GM12878 (cell line): ENCODE results near the gene RNASE3.

Experiments used
- CHD4 ChIP-seq: fragments of 200-600 bp; sonication (generic); IDR thresholded peaks from 2 replicates; pipeline ENCODE4 v1.6.1; 2016; ENCODE audit warnings: mild to moderate bottlenecking
- JUNB ChIP-seq: IDR thresholded peaks from 2 replicates; pipeline ENCODE4 v1.6.1; 2016; ENCODE audit warnings: antibody characterized with exemption, mild to moderate bottlenecking
- PML ChIP-seq: IDR thresholded peaks from 2 replicates; pipeline ENCODE4 v1.6.1; 2012; ENCODE audit warnings: low read length, inconsistent platforms
- POLR2AphosphoS5 ChIP-seq: IDR thresholded peaks from 2 replicates; pipeline ENCODE4 v1.6.1; 2011; ENCODE audit warnings: mild to moderate bottlenecking, low read length, inconsistent platforms
- RFX5 ChIP-seq: IDR thresholded peaks from 2 replicates; pipeline ENCODE4 v1.6.1; 2011; ENCODE audit warnings: low read depth, low read length, improper control_type of control experiment
- TF ChIP-seq, protein P1 (sequence below), 3 experiments: IDR thresholded peaks in 2 of 3; conservative IDR thresholded peaks in 1 of 3; 2 replicates each; pipeline ENCODE4 v1.5.1; 2011; ENCODE audit warnings: low read depth in 3 of 3, low read length in 3 of 3, mild to moderate bottlenecking in 3 of 3, control low read depth in 2 of 3, moderate library complexity in 2 of 3, inconsistent platforms in 1 of 3, mixed read lengths in 1 of 3; ENCODE audit not compliant: control insufficient read depth in 2 of 3, insufficient read depth in 1 of 3; ENCODE audit errors: extremely low read depth in 1 of 3
- TF ChIP-seq, protein P2 (sequence below): IDR thresholded peaks from 2 replicates; pipeline ENCODE4 v1.6.1; 2011; ENCODE audit warnings: low read depth, low read length, improper control_type of control experiment, borderline replicate concordance
- TF ChIP-seq, protein P3 (sequence below): fragments of 150-350 bp; IDR thresholded peaks from 2 replicates; pipeline ENCODE4 v1.6.1; 2016; ENCODE audit warnings: low read depth, low read length

DNA sequence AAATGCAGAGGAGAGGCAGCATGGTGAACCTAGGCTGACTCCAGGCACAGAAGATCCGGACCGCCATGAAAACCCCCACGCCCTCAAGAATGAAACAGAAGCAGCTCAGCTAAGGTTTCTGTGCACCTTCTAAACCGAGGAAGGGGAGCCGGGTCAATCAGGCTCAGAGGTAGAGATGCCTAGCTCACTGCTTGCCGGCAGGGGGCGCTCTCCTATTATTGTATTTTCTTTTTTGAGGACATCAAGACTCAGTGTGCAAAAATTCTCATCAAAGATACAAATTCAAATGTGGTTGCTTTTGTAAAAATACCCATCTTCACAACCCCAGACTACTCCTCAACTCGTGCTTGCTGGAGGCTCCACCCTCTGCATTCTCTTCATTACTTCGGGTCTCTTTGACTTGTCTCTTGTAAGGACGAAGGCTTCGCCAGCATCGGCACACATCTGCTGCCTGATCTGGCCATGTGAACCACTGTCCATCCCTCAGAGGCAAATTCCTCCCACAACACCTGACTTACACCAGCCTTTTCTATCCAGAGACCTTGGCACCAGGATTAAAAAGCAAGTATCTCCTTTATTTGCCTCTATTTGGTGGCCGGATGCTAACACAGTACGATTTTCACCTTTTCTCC is 33.4 kb upstream of the RNASE3 start:
- TF ChIP-seq, protein P1, sequence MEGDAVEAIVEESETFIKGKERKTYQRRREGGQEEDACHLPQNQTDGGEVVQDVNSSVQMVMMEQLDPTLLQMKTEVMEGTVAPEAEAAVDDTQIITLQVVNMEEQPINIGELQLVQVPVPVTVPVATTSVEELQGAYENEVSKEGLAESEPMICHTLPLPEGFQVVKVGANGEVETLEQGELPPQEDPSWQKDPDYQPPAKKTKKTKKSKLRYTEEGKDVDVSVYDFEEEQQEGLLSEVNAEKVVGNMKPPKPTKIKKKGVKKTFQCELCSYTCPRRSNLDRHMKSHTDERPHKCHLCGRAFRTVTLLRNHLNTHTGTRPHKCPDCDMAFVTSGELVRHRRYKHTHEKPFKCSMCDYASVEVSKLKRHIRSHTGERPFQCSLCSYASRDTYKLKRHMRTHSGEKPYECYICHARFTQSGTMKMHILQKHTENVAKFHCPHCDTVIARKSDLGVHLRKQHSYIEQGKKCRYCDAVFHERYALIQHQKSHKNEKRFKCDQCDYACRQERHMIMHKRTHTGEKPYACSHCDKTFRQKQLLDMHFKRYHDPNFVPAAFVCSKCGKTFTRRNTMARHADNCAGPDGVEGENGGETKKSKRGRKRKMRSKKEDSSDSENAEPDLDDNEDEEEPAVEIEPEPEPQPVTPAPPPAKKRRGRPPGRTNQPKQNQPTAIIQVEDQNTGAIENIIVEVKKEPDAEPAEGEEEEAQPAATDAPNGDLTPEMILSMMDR (IDR thresholded peaks at IDR 0.05 in 2 of 3, conservative IDR thresholded peaks at IDR 0.05 in 1 of 3; ENCODE audit: control insufficient read depth in 2 of 3, extremely low read depth in 1 of 3, insufficient read depth in 1 of 3, low read depth in 3 of 3, low read length in 3 of 3): peak; percentile 63 to 82 (median 77)
- TF ChIP-seq, protein P2, sequence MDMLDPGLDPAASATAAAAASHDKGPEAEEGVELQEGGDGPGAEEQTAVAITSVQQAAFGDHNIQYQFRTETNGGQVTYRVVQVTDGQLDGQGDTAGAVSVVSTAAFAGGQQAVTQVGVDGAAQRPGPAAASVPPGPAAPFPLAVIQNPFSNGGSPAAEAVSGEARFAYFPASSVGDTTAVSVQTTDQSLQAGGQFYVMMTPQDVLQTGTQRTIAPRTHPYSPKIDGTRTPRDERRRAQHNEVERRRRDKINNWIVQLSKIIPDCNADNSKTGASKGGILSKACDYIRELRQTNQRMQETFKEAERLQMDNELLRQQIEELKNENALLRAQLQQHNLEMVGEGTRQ: no peak
- TF ChIP-seq, protein P3, sequence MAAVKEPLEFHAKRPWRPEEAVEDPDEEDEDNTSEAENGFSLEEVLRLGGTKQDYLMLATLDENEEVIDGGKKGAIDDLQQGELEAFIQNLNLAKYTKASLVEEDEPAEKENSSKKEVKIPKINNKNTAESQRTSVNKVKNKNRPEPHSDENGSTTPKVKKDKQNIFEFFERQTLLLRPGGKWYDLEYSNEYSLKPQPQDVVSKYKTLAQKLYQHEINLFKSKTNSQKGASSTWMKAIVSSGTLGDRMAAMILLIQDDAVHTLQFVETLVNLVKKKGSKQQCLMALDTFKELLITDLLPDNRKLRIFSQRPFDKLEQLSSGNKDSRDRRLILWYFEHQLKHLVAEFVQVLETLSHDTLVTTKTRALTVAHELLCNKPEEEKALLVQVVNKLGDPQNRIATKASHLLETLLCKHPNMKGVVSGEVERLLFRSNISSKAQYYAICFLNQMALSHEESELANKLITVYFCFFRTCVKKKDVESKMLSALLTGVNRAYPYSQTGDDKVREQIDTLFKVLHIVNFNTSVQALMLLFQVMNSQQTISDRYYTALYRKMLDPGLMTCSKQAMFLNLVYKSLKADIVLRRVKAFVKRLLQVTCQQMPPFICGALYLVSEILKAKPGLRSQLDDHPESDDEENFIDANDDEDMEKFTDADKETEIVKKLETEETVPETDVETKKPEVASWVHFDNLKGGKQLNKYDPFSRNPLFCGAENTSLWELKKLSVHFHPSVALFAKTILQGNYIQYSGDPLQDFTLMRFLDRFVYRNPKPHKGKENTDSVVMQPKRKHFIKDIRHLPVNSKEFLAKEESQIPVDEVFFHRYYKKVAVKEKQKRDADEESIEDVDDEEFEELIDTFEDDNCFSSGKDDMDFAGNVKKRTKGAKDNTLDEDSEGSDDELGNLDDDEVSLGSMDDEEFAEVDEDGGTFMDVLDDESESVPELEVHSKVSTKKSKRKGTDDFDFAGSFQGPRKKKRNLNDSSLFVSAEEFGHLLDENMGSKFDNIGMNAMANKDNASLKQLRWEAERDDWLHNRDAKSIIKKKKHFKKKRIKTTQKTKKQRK: no peak
- TF ChIP-seq POLR2AphosphoS5 (no peak), RFX5 (no peak), PML (no peak), JUNB (no peak), CHD4 (no peak)
